Neural crest cell (in vitro differentiated cells): ENCODE measurements around the gene MYO15A. TPM values are rescaled to one million over a fixed set of nuclear protein-coding genes. Genes with fewer than 3 reads are reported as not detected.

Source experiments
- DNase-seq: peaks from one replicate; pipeline ENCODE4 v3.0.0; 2021; ENCODE audit warnings: low read depth, mixed read lengths, low spot score
- H3K27ac Mint-ChIP-seq: one replicate; pipeline ENCODE4 v1.8.0; 2021; ENCODE audit warnings: mild to moderate bottlenecking, mixed read lengths; ENCODE audit not compliant: unreplicated experiment
- H3K27me3 Mint-ChIP-seq: 2 replicates; pipeline ENCODE4 v1.8.0; 2021; ENCODE audit warnings: low read depth, mild to moderate bottlenecking, mixed read lengths
- H3K36me3 Mint-ChIP-seq: 2 replicates; pipeline ENCODE4 v1.8.0; 2021; ENCODE audit warnings: low read depth, mild to moderate bottlenecking, mixed read lengths
- H3K4me1 Mint-ChIP-seq: 2 replicates; pipeline ENCODE4 v1.8.0; 2021; ENCODE audit warnings: mixed read lengths
- H3K4me3 Mint-ChIP-seq: one replicate; pipeline ENCODE4 v1.8.0; 2021; ENCODE audit warnings: mild to moderate bottlenecking, mixed read lengths
- H3K9me3 Mint-ChIP-seq: 2 replicates; pipeline ENCODE4 v1.8.0; 2021; ENCODE audit warnings: mixed read lengths
- CTCF ChIP-seq: fragments of 200-600 bp; sonication (generic); conservative IDR thresholded peaks from 2 replicates; pipeline ENCODE4 v1.5.0; 2021; ENCODE audit warnings: antibody characterized with exemption, mild to moderate bottlenecking
- total RNA-seq: library from RNA; stranded (reverse); gene quantifications from 2 replicates; pipeline ENCODE4 v1.2.1, GENCODE V29; 2021

MYO15A gene
- total RNA-seq, 1 donor from 2014 or later: 1.6 TPM

- DNase-seq: no peak
- no peak for TF ChIP-seq CTCF
- peak overlapping the region; percentile 96 for H3K27ac Mint-ChIP-seq
- H3K9me3 Mint-ChIP-seq: no peaks in the 10 kb centered on the region
- no peaks in the 10 kb centered on the region for H3K27me3 Mint-ChIP-seq
- no peak overlapping the region for H3K4me3 Mint-ChIP-seq
- peaks cover 38% of the 10 kb centered on the region for H3K4me1 Mint-ChIP-seq
- H3K36me3 Mint-ChIP-seq: no peaks in the 10 kb centered on the region
Observed at GRCh38 chr17:18156171-18156975, 47.8 kb downstream of the MYO15A start.

DNA sequence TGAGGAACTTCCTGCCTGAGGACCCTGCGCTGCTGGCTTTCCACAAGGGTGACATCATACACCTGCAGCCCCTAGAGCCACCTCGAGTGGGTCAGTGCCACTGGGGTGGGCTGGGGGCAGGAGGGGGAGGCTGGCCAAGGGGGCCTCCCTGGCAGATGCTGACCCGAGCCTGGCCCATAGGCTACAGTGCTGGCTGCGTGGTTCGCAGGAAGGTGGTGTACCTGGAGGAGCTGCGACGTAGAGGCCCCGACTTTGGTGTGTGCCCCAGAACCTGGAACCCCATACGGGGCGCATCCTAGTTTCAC is 48.4 kb downstream of the MYO15A start:
- Mint-ChIP-seq H3K27me3 (no peaks in the 10 kb centered on the region), H3K4me1 (peaks cover 43% of the 10 kb centered on the region), H3K27ac (no peak overlapping the region), H3K9me3 (no peaks in the 10 kb centered on the region), H3K36me3 (no peaks in the 10 kb centered on the region), H3K4me3 (no peak overlapping the region)
- DNase-seq: no peak
- no peak for TF ChIP-seq CTCF

DNA sequence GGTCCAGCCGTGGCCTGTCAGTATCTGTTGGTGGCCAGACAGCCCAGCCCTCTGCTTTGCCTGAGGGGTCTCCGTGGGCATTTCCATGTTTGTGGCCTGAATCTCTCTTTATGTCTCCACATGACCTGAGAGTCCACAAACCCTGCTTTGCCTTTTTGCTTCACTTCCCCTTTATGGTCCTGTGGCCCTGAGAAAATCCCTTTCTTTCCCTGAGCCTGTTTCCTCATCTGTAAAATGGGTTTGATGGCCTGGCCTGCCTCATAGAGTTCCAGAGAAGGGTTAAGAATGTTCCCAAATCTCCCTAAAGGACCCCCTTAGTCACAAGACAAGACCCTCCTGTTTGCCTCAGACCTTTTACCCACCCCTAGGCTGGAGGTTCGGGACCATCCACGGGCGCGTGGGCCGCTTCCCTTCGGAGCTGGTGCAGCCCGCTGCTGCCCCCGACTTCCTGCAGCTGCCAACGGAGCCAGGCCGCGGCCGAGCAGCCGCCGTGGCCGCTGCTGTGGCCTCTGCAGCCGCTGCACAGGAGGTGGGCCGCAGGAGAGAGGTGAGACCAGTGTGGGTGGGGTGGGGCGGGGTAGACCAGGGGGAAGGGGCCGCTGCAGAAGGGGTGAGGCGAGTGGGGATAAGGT is 48.9 kb downstream of the MYO15A start:
- no peak for DNase-seq
- H3K4me3 Mint-ChIP-seq: peak overlapping the region; percentile 56

DNA sequence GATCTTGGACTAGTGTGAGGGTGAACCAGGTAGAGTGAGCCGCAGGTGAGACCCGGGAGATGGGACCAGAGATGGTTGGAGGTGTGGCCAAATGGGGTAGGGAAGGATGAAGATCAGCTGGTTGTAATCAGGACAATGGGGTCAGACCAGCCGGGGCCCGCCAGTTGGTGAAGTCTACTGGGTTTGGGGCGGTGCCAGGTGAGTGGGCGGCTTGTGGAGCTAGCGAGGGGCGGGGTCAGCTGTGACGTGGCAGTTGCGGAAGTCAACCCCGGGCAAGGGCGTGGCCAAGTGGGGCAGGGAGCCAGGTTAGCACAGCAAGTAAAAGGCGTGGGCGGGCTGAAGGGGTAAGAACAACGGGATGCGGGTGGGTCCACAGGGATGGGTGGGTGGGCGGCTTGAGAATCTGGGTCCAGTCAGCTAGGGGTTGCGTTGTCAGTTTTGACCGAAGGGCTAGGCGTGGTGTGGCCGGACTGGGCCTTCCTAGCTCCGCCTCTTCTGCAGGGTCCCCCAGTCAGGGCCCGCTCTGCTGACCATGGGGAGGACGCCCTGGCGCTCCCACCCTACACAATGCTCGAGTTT is 49.6 kb downstream of the MYO15A start:
- no peak for TF ChIP-seq CTCF
- Mint-ChIP-seq H3K4me1 (peaks cover 44% of the 10 kb centered on the region), H3K27ac (no peak overlapping the region), H3K4me3 (peak overlapping the region; percentile 56), H3K27me3 (no peaks in the 10 kb centered on the region), H3K36me3 (no peaks in the 10 kb centered on the region), H3K9me3 (no peaks in the 10 kb centered on the region)
- peak; percentile 31 for DNase-seq

More for the DNA sequence above, 48.9 kb downstream of the MYO15A start:
- TF ChIP-seq CTCF: no peak
- Mint-ChIP-seq H3K4me1 (peaks cover 45% of the 10 kb centered on the region), H3K27me3 (no peaks in the 10 kb centered on the region), H3K9me3 (no peaks in the 10 kb centered on the region), H3K36me3 (no peaks in the 10 kb centered on the region), H3K27ac (no peak overlapping the region)

DNA sequence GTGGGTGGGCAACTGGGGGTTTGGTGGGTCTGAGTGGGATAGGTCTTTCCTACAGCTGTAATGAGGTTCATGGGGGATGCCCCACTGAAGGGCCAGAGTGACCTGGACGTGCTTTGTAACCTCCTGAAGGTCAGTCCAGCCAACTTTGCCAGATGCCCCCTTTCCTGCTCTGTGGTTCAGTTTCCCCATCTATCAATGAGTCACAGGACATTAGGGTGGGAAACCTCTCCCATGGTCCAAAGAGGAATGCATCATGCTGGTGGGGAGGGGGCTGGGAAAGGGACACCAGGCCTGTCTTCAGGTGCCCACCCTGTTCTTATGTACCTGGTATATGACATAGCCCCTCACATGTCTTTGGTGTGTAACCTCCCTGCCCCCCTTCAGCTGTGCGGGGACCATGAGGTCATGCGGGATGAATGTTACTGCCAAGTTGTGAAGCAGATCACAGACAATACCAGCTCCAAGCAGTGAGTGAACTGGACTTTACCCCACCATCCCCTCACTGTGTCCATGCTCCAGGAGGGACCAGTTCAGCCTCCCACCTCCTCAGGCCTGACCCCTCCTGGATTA is 51.1 kb downstream of the MYO15A start:
- no peaks in the 10 kb centered on the region for H3K9me3 Mint-ChIP-seq
- no peak overlapping the region for H3K4me3 Mint-ChIP-seq
- H3K27me3 Mint-ChIP-seq: no peaks in the 10 kb centered on the region
- H3K36me3 Mint-ChIP-seq: no peaks in the 10 kb centered on the region
- H3K4me1 Mint-ChIP-seq: peaks cover 45% of the 10 kb centered on the region
- H3K27ac Mint-ChIP-seq: no peak overlapping the region
- no peak for DNase-seq
- TF ChIP-seq CTCF: no peak
